Colonic mucosa (tissue), 4 donors: ENCODE data around the gene VASH2. TPM values are rescaled to one million over a fixed set of nuclear protein-coding genes. Genes with fewer than 3 reads are reported as not detected.

Source experiments
- DNase-seq: peaks from one replicate; pipeline ENCODE4 v3.0.0-alpha.2; 2020
- H3K27ac ChIP-seq: fragments of 200-600 bp; one replicate; pipeline ENCODE4 v1.8.0; 2021
- H3K27me3 ChIP-seq: fragments of 200-600 bp; one replicate; pipeline ENCODE4 v1.8.0; 2021
- H3K36me3 ChIP-seq: fragments of 200-600 bp; one replicate; pipeline ENCODE4 v1.8.0; 2021
- H3K4me1 ChIP-seq: fragments of 200-600 bp; one replicate; pipeline ENCODE4 v1.8.0; 2021; ENCODE audit warnings: mild to moderate bottlenecking
- H3K4me3 ChIP-seq: fragments of 200-600 bp; one replicate; pipeline ENCODE4 v1.8.0; 2021
- H3K9ac ChIP-seq, 2 donors: one replicate each; pipeline ENCODE4 v1.7.0; 2013; ENCODE audit warnings: control low read depth in 2 of 2, low read depth in 2 of 2, low read length in 2 of 2
- H3K9me3 ChIP-seq: fragments of 200-600 bp; one replicate; pipeline ENCODE4 v1.8.0; 2021
- CTCF ChIP-seq: fragments of 200-600 bp; IDR thresholded peaks from one replicate; pipeline ENCODE4 v1.8.0; 2022; ENCODE audit warnings: antibody characterized with exemption, mild to moderate bottlenecking
- intact Hi-C: fragments of 100-400 bp; cut with DNase I; formaldehyde crosslinking; loops from one replicate; pipeline ENCODE4 v1.14.1; 2022
- total RNA-seq, 2 donors: library from RNA; stranded (reverse); fragmentation: NEBNext Ultra II Directional in 1 of 2; extraction: Animal tissue kit (Norgen Biotek cat#: 25700) in 1 of 2; gene quantifications; one replicate each; pipeline ENCODE4 v1.2.1, GENCODE V29; 2021
- donor health status: healthy.
- donor health status: DM: no; HTN: no; CAD: no.
- donor health status: DM: no; HTN: no; CAD: no.

The VASH2 gene
- total RNA-seq, 2 donors from 2014 or later, result 0.48 to 1.6 TPM

- TF ChIP-seq CTCF, result peak; percentile 26
- intact Hi-C loops, result no loop called here
- Histone ChIP-seq H3K27ac (no peak overlapping the region), H3K9ac (no peak overlapping the region), H3K4me1 (no peaks in the 10 kb centered on the region), H3K27me3 (no peaks in the 10 kb centered on the region), H3K4me3 (no peak overlapping the region), H3K36me3 (no peaks in the 10 kb centered on the region), H3K9me3 (no peaks in the 10 kb centered on the region)
- no peak for DNase-seq
Measured at GRCh38 chr1:212967801-212968200, 17.5 kb downstream of the VASH2 start.

- TF ChIP-seq CTCF, result no peak
- no peak overlapping the region for H3K27ac ChIP-seq
- no peaks in the 10 kb centered on the region for H3K4me1 ChIP-seq
- H3K36me3 ChIP-seq, result no peaks in the 10 kb centered on the region
- H3K27me3 ChIP-seq, result no peaks in the 10 kb centered on the region
- H3K4me3 ChIP-seq, result no peak overlapping the region
- DNase-seq, result no peak
- H3K9me3 ChIP-seq, result no peaks in the 10 kb centered on the region
- H3K9ac ChIP-seq, result no peak overlapping the region
- intact Hi-C loops, result no loop called here
Measured at GRCh38 chr1:212968368-212968863, 18.1 kb downstream of the VASH2 start.

- H3K9me3 ChIP-seq, result no peaks in the 10 kb centered on the region
- no peak for DNase-seq
- no peak for TF ChIP-seq CTCF
- intact Hi-C loops, result no loop called here
- H3K36me3 ChIP-seq, result no peaks in the 10 kb centered on the region
- no peak overlapping the region for H3K9ac ChIP-seq
- no peak overlapping the region for H3K27ac ChIP-seq
- H3K27me3 ChIP-seq, result no peaks in the 10 kb centered on the region
- no peaks in the 10 kb centered on the region for H3K4me1 ChIP-seq
- H3K4me3 ChIP-seq, result no peak overlapping the region
Measured at GRCh38 chr1:212970085-212970484, 19.7 kb downstream of the VASH2 start.

GRCh38 chr1:212971312-212971711, 21.0 kb downstream of the VASH2 start:
- Histone ChIP-seq H3K4me3 (no peak overlapping the region), H3K27ac (no peak overlapping the region), H3K27me3 (no peaks in the 10 kb centered on the region), H3K9me3 (no peaks in the 10 kb centered on the region), H3K9ac (no peak overlapping the region), H3K36me3 (no peaks in the 10 kb centered on the region), H3K4me1 (no peaks in the 10 kb centered on the region)
- intact Hi-C loops, result no loop called here
- TF ChIP-seq CTCF, result no peak
- no peak for DNase-seq

GRCh38 chr1:212973426-212973825, 23.1 kb downstream of the VASH2 start:
- no peaks in the 10 kb centered on the region for H3K4me1 ChIP-seq
- H3K27ac ChIP-seq, result no peak overlapping the region
- no peak for TF ChIP-seq CTCF
- H3K27me3 ChIP-seq, result no peaks in the 10 kb centered on the region
- intact Hi-C loops, result no loop called here
- no peaks in the 10 kb centered on the region for H3K36me3 ChIP-seq
- no peak for DNase-seq
- no peak overlapping the region for H3K9ac ChIP-seq
- no peak overlapping the region for H3K4me3 ChIP-seq
- no peaks in the 10 kb centered on the region for H3K9me3 ChIP-seq

GRCh38 chr1:212973899-212974298, 23.6 kb downstream of the VASH2 start:
- H3K27me3 ChIP-seq, result no peaks in the 10 kb centered on the region
- DNase-seq, result no peak
- H3K9ac ChIP-seq, result no peak overlapping the region
- no peak overlapping the region for H3K4me3 ChIP-seq
- no peak overlapping the region for H3K27ac ChIP-seq
- intact Hi-C loops, result no loop called here
- H3K36me3 ChIP-seq, result no peaks in the 10 kb centered on the region
- no peaks in the 10 kb centered on the region for H3K9me3 ChIP-seq
- H3K4me1 ChIP-seq, result no peaks in the 10 kb centered on the region
- TF ChIP-seq CTCF, result no peak
